ENCODE measurements around the gene DNAH11. TPM values are rescaled to one million over a fixed set of nuclear protein-coding genes. Genes with fewer than 3 reads are reported as not detected.

DNAH11 gene
- total and polyA plus RNA-seq, 9 of the 15 experiments (the other 6 are each of a cell fraction or from before 2014, with no cell fraction given): under 0.01 TPM; not detected in 7

DNA sequence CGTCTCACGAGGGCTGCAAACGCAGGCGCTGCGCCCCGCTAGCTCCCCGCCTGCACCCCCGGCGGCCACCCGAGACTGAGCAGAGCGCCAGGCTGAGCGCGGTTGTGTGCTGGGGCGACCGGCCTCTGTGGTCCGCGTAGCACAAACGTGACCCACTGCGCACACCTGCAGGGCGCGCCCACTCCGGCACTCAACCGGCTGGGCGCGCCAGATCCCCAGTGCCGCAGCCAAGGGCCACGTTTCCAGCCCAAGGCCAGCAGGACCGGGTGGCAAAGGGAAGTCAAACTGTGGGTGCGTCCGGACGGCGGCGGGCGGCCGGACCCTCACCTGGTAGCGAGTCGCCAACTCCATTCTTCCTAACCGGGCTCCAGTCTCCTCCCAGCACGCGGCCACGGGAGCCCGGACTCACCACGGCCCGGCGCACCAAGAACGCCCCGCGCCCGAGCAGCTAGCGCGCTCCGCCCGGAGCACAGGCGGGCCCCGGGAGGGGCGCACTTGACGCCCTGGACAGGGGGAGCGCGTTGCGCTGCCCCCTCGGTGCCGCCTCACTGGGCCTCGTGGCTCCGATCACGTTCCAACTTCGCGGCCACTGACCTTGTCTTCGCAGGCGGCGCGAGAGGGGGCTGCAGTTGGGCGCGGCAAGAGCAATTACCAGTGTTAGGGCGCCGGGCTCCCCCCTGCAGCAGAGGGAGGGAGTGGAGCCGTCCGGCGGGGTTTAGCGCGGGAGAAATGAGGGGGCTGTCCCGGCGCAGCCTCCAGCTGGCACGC, 402.8 kb downstream of the DNAH11 start, which contains the start of gene CDCA7L (continued):
- TF ChIP-seq TCF7L2 (IDR thresholded peaks at IDR 0.05; ENCODE audit: low read depth, low read length) (peak; percentile 61; the same call in 1 of the 2 replicates), ZNF23 (CRISPR knock-in tag; IDR thresholded peaks at IDR 0.05) (no peak), KDM1A (IDR thresholded peaks at IDR 0.05) (no peak), KDM4B (IDR thresholded peaks at IDR 0.05; ENCODE audit: borderline replicate concordance in 2 of 2, low read depth in 1 of 2) (no peak), MCM3 (IDR thresholded peaks at IDR 0.05) (no peak), RBFOX2 (IDR thresholded peaks at IDR 0.05; ENCODE audit: low read depth, low read length) (peak; percentile 44), ZNF324 (CRISPR knock-in tag; IDR thresholded peaks at IDR 0.05) (no peak), RBM25 (IDR thresholded peaks at IDR 0.05; ENCODE audit: low read depth, low read length, severe bottlenecking) (no peak), SP2 (IDR thresholded peaks at IDR 0.05; ENCODE audit: extremely low read depth, low read depth, low read length, poor library complexity, severe bottlenecking) (no peak), HNRNPUL1 (IDR thresholded peaks at IDR 0.05; ENCODE audit: low read length) (no peak), EP400 (IDR thresholded peaks at IDR 0.05) (peak; percentile 17; the same call in 1 of the 2 replicates), CEBPG (CRISPR knock-in tag; IDR thresholded peaks at IDR 0.05) (no peak), CEBPG (tag; conservative IDR thresholded peaks at IDR 0.05 in 1 of 2, IDR thresholded peaks at IDR 0.05 in 1 of 2) (no peak), ELF4 (CRISPR knock-in tag; IDR thresholded peaks at IDR 0.05) (no peak), ZNF165 (CRISPR knock-in tag; IDR thresholded peaks at IDR 0.05; ENCODE audit: borderline replicate concordance) (no peak), CREM (IDR thresholded peaks at IDR 0.05; ENCODE audit: low read depth) (no peak), NONO (IDR thresholded peaks at IDR 0.05; ENCODE audit: low read depth in 2 of 2, low read length in 1 of 2) (peak in 1 of 2 experiments; percentile 99; a peak in 2 of 4 replicates), CBX2 (IDR thresholded peaks at IDR 0.05; ENCODE audit: insufficient read depth, low read length, poor library complexity, severe bottlenecking) (no peak), PTBP1 (IDR thresholded peaks at IDR 0.05; ENCODE audit: low read depth, low read length) (no peak)
- TF ChIP-seq, protein P1, sequence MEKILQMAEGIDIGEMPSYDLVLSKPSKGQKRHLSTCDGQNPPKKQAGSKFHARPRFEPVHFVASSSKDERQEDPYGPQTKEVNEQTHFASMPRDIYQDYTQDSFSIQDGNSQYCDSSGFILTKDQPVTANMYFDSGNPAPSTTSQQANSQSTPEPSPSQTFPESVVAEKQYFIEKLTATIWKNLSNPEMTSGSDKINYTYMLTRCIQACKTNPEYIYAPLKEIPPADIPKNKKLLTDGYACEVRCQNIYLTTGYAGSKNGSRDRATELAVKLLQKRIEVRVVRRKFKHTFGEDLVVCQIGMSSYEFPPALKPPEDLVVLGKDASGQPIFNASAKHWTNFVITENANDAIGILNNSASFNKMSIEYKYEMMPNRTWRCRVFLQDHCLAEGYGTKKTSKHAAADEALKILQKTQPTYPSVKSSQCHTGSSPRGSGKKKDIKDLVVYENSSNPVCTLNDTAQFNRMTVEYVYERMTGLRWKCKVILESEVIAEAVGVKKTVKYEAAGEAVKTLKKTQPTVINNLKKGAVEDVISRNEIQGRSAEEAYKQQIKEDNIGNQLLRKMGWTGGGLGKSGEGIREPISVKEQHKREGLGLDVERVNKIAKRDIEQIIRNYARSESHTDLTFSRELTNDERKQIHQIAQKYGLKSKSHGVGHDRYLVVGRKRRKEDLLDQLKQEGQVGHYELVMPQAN (IDR thresholded peaks at IDR 0.05; ENCODE audit: borderline replicate concordance): no peak
- TF ChIP-seq, protein P2, sequence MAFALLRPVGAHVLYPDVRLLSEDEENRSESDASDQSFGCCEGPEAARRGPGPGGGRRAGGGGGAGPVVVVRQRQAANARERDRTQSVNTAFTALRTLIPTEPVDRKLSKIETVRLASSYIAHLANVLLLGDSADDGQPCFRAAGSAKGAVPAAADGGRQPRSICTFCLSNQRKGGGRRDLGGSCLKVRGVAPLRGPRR (CRISPR knock-in tag; IDR thresholded peaks at IDR 0.05): no peak
- TF ChIP-seq, protein P3, sequence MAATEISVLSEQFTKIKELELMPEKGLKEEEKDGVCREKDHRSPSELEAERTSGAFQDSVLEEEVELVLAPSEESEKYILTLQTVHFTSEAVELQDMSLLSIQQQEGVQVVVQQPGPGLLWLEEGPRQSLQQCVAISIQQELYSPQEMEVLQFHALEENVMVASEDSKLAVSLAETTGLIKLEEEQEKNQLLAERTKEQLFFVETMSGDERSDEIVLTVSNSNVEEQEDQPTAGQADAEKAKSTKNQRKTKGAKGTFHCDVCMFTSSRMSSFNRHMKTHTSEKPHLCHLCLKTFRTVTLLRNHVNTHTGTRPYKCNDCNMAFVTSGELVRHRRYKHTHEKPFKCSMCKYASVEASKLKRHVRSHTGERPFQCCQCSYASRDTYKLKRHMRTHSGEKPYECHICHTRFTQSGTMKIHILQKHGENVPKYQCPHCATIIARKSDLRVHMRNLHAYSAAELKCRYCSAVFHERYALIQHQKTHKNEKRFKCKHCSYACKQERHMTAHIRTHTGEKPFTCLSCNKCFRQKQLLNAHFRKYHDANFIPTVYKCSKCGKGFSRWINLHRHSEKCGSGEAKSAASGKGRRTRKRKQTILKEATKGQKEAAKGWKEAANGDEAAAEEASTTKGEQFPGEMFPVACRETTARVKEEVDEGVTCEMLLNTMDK (IDR thresholded peaks at IDR 0.05; ENCODE audit: borderline replicate concordance, insufficient read depth, low read depth, low read length, poor library complexity, severe bottlenecking): no peak
- TF ChIP-seq, protein P4, sequence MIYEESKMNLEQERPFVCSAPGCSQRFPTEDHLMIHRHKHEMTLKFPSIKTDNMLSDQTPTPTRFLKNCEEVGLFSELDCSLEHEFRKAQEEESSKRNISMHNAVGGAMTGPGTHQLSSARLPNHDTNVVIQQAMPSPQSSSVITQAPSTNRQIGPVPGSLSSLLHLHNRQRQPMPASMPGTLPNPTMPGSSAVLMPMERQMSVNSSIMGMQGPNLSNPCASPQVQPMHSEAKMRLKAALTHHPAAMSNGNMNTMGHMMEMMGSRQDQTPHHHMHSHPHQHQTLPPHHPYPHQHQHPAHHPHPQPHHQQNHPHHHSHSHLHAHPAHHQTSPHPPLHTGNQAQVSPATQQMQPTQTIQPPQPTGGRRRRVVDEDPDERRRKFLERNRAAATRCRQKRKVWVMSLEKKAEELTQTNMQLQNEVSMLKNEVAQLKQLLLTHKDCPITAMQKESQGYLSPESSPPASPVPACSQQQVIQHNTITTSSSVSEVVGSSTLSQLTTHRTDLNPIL (CRISPR knock-in tag; IDR thresholded peaks at IDR 0.05): no peak

Data from K562 (cell line).